ENCODE results near the gene SHKBP1.
"Not testable (repeated sequence)": the region's sequence is repeated elsewhere in the genome, so short reads cannot be mapped to it uniquely, and the experiment has no call there.

Gene SHKBP1

DNA sequence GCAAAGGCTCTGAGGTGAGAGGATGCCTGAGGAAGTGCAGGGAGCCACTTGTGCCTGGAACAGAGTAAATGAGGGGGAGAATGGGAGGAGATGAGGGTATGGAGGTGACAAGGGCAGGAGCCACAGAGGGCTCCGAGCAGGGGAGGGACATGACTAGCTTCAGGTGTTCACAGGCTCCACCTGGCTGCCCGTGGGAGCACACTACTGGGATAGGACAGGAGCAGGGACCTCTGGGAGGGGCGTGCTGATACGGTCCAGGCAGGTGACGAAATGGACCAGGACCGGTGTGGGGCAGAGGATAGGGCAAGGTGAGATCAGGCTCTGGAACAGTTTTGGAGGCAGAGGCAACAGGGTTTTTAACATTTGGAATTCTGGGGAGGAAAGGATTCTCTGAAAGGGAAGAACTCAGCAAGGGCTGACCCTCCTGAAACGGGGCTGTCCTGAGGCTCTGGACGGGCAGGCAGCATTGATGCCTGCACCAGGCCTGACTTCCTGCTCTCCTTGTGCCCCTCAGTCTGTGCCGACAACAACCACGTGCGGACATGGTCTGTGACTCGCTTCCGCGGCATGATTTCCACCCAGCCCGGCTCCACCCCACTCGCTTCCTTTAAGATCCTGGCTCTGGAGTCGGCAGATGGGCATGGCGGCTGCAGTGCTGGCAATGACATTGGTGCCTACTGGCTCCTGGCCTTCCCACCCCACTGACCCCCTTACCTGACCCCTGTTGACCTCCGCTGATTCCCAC, 11.6 kb downstream of the SHKBP1 start:
- TF ChIP-seq, protein P1, sequence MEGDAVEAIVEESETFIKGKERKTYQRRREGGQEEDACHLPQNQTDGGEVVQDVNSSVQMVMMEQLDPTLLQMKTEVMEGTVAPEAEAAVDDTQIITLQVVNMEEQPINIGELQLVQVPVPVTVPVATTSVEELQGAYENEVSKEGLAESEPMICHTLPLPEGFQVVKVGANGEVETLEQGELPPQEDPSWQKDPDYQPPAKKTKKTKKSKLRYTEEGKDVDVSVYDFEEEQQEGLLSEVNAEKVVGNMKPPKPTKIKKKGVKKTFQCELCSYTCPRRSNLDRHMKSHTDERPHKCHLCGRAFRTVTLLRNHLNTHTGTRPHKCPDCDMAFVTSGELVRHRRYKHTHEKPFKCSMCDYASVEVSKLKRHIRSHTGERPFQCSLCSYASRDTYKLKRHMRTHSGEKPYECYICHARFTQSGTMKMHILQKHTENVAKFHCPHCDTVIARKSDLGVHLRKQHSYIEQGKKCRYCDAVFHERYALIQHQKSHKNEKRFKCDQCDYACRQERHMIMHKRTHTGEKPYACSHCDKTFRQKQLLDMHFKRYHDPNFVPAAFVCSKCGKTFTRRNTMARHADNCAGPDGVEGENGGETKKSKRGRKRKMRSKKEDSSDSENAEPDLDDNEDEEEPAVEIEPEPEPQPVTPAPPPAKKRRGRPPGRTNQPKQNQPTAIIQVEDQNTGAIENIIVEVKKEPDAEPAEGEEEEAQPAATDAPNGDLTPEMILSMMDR (IDR thresholded peaks at IDR 0.05; ENCODE audit: insufficient read depth, missing control alignments), result no peak
- FAIRE-seq, result no peak
- DNase-seq (ENCODE audit: insufficient read length, low spot score), result no peak

DNA sequence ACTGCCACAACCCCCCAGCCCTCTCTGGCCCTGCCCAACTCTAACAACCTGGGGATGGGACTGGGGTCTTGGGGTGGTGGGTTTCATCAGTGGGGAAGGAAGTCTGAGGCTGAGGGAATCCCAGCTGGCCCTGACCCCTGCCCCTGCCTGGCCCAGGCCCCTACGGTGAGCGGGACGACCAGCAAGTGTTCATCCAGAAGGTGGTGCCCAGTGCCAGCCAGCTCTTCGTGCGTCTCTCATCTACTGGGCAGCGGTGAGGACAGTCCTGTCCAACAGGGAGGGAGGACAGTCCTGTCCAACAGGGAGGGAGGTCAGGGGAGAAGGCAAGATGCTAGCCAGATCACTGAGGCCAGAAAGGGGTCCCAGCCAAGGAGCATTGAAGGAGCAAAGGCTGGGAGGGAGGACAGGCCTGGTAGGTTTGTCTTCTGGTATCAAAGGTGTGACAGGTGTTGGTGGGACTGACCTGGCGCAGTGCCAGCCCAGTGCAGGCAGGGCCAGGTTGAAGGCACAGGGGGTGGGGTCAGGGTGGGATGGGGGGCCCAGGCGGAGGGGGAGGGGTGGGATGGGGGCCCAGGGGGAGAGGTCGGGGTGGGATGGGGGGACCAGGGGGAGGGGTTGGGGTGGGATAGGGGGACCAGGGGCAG, 12.4 kb downstream of the SHKBP1 start:
- DNase-seq (ENCODE audit: insufficient read length, low spot score), result no peak
- FAIRE-seq, result no peak
- TF ChIP-seq, protein P1 (IDR thresholded peaks at IDR 0.05; ENCODE audit: insufficient read depth, missing control alignments), result no peak

DNA sequence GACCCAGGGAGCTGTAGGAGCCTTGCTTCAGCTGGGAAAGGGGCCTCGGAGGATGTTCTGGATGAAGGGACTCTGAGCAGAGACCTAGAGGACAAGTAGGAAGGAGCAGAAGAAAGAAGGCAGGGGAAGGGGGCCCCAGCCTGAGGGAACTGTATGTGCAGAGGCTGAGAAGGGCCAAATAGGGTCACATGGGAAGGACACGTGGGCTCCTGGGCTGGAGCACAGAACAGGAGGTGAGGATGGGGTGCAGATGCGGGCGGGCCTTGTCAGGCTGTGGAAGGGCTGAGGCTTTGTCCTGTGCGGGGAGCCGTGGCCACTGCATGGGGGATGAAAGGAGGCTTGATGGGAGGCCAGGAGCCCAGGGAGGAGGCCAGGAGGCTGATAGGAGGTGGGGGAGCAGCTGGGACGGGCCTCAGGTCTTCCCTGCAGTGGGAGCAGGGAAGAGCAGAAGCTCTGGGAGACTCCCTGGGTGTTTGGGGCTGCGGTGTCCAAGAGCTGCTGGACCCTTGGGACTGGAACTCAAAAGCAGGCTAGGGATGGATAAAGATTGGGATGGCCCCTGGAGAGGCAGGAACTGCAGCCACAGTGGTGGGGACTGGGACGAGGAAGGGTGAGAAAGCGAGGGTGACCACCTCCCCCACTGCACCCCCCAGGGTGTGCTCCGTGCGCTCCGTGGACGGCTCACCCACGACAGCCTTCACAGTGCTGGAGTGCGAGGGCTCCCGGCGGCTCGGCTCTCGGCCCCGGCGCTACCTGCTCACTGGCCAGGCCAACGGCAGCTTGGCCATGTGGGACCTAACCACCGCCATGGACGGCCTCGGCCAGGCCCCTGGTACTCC, 13.1 kb downstream of the SHKBP1 start:
- DNase-seq (ENCODE audit: insufficient read length, low spot score), result no peak
- no peak for FAIRE-seq
- TF ChIP-seq, protein P1 (IDR thresholded peaks at IDR 0.05; ENCODE audit: insufficient read depth, missing control alignments), result no peak

DNA sequence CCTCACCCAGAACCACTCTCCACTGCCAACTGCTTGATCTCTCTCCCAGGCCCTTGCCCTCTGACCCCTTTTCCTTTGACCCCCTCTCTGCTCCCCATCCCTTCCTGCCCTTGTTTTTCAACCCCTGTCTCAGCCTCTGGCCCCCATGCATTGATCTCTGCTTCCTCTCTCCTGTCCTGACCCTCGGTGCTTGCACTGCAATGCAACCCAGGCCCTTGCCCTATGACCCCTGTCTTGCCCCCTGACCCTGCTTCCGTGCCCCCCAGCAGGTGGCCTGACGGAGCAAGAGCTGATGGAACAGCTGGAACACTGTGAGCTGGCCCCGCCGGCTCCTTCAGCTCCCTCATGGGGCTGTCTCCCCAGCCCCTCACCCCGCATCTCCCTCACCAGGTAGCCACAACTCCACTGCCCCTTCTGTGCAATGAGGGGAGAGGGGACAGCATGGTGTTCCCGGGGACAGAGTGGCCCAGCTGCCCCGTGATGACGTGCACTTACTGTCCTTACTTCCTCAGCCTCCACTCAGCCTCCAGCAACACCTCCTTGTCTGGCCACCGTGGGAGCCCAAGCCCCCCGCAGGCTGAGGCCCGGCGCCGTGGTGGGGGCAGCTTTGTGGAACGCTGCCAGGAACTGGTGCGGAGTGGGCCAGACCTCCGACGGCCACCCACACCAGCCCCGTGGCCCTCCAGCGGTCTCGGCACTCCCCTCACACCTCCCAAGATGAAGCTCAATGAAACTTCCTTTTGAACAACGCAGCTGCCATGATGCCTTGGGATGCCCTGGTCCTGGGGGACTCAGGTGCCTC, 14.0 kb downstream of the SHKBP1 start:
- DNase-seq (ENCODE audit: insufficient read length, low spot score) (no peak), FAIRE-seq (no peak)
- TF ChIP-seq, protein P1 (IDR thresholded peaks at IDR 0.05; ENCODE audit: insufficient read depth, missing control alignments), result no peak

DNA sequence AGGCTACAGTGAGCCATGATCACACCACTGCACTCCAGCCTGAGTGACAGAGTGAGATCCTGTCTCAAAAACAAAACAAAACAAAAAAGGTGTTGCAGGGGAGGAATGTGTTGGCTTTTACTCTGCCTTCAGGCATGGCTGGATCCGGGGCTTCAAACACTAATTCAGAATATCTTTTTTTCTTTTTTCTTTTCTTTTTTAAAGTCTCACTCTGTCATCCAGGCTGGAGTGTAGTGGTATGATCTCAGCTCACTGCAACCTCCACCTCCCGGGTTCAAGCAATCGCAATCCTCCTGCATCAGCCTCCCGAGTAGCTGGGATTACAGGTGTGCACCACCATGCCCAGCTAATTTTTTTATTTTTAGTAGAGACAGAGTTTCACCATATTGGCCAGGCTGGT, 15.1 kb downstream of the SHKBP1 start:
- not testable (repeated sequence) for FAIRE-seq; DNase-seq (ENCODE audit: insufficient read length, low spot score)

DNA sequence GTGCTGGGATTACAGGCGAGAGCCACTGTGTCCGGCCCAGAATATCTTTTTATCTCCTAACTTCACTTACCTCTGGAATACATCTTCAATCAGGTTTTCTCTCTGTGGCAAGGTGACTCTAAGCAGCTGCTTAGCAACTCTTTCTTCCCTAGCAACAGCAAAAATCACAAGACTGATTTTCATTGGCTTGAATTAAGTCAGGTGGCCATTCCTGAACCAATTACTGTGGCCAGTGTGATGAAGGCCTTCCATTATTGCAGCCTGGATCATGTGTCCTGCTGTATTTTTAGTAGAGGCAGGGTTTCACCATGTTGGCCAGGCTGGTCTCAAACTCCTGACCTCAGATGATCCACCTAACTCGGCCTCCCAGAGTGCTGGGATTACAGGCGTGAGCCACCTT, 15.5 kb downstream of the SHKBP1 start:
- TF ChIP-seq, protein P1 (IDR thresholded peaks at IDR 0.05; ENCODE audit: insufficient read depth, missing control alignments), result no peak
- DNase-seq (ENCODE audit: insufficient read length, low spot score), result no peak
- no peak for FAIRE-seq

DNA sequence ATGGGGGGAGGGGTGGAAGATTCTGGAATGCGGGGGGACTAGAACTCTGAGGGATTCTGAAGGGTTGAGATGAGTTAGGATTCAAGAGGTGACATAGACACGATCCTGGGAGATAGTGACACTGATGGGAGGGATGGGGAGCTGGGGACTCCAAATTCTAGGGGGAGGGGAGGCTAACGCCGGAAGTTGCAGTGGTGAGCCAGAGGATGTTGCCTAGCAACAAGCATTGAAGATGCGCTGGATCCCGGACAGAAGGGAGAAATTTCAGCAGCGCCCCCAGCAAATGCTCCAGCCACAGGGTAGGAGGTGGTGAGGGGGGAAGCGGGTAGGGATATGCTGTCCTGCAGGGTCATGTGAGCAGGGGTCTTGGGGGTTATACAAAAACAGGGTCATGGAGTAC, 17.6 kb downstream of the SHKBP1 start:
- TF ChIP-seq, protein P1 (IDR thresholded peaks at IDR 0.05; ENCODE audit: insufficient read depth, missing control alignments), result no peak
- DNase-seq (ENCODE audit: insufficient read length, low spot score), result no peak
- no peak for FAIRE-seq

Data from D721Med (cell line).